ENCODE results near the gene PTHLH. TPM values are rescaled to one million over a fixed set of nuclear protein-coding genes. Genes with fewer than 3 reads are reported as not detected.

Gene PTHLH
- total RNA-seq, 2 experiments from 2014 or later = not detected

GRCh38 chr12:27995406-27995805, 22.9 kb upstream of the PTHLH start:
- ChIA-PET POLR2A (no interaction called here), CTCF (no interaction called here)
- Mint-ChIP-seq H3K27ac (no peak overlapping the region), H3K9me3 (ENCODE audit: insufficient read depth) (no peaks in the 10 kb centered on the region), H3K36me3 (ENCODE audit: low read depth) (no peaks in the 10 kb centered on the region), H3K4me3 (no peak overlapping the region), H3K27me3 (ENCODE audit: low read depth) (no peaks in the 10 kb centered on the region), H3K4me1 (ENCODE audit: low read depth) (no peaks in the 10 kb centered on the region)
- ATAC-seq (no peak), DNase-seq (no peak)

- POLR2A ChIA-PET = no interaction called here
- no peaks in the 10 kb centered on the region for H3K36me3 Mint-ChIP-seq (ENCODE audit: low read depth)
- H3K27me3 Mint-ChIP-seq (ENCODE audit: low read depth) = peaks cover 4% of the 10 kb centered on the region
- DNase-seq (no peak), ATAC-seq (no peak)
- H3K27ac Mint-ChIP-seq = no peak overlapping the region
- no peaks in the 10 kb centered on the region for H3K4me1 Mint-ChIP-seq (ENCODE audit: low read depth)
- CTCF ChIA-PET = no interaction called here
- H3K4me3 Mint-ChIP-seq = no peak overlapping the region
- H3K9me3 Mint-ChIP-seq (ENCODE audit: insufficient read depth) = no peaks in the 10 kb centered on the region
These were observed 16.2 kb upstream of the PTHLH start for GRCh38 chr12:27988594-27989233.

- no peaks in the 10 kb centered on the region for H3K36me3 Mint-ChIP-seq (ENCODE audit: low read depth)
- POLR2A ChIA-PET = interaction anchor here (0.6 kb wide), 1 partner anchor 590 kb away, joined by 3 read pairs; no protein-coding TSS in a partner anchor
- H3K27me3 Mint-ChIP-seq (ENCODE audit: low read depth) = peaks cover 7% of the 10 kb centered on the region
- ATAC-seq (no peak), DNase-seq (no peak)
- H3K4me1 Mint-ChIP-seq (ENCODE audit: low read depth) = no peaks in the 10 kb centered on the region
- H3K9me3 Mint-ChIP-seq (ENCODE audit: insufficient read depth) = no peaks in the 10 kb centered on the region
- H3K27ac Mint-ChIP-seq = no peak overlapping the region
- H3K4me3 Mint-ChIP-seq = no peak overlapping the region
- CTCF ChIA-PET = no interaction called here
These were observed 14.8 kb upstream of the PTHLH start for GRCh38 chr12:27987331-27987730.

- H3K36me3 Mint-ChIP-seq (ENCODE audit: low read depth) = no peaks in the 10 kb centered on the region
- peaks cover 16% of the 10 kb centered on the region for H3K27me3 Mint-ChIP-seq (ENCODE audit: low read depth)
- no peak overlapping the region for H3K4me3 Mint-ChIP-seq
- ATAC-seq = no peak
- POLR2A ChIA-PET = no interaction called here
- CTCF ChIA-PET = no interaction called here
- H3K4me1 Mint-ChIP-seq (ENCODE audit: low read depth) = no peaks in the 10 kb centered on the region
- no peak for DNase-seq
- no peak overlapping the region for H3K27ac Mint-ChIP-seq
- H3K9me3 Mint-ChIP-seq (ENCODE audit: insufficient read depth) = no peaks in the 10 kb centered on the region
These were observed 11.7 kb upstream of the PTHLH start for GRCh38 chr12:27984275-27984674.

- Mint-ChIP-seq H3K4me3 (no peak overlapping the region), H3K9me3 (ENCODE audit: insufficient read depth) (no peaks in the 10 kb centered on the region), H3K36me3 (ENCODE audit: low read depth) (no peaks in the 10 kb centered on the region), H3K4me1 (ENCODE audit: low read depth) (no peaks in the 10 kb centered on the region), H3K27me3 (ENCODE audit: low read depth) (peaks cover 26% of the 10 kb centered on the region), H3K27ac (no peak overlapping the region)
- ChIA-PET CTCF (no interaction called here), POLR2A (no interaction called here)
- no peak for ATAC-seq
- no peak for DNase-seq
These were observed 10.4 kb upstream of the PTHLH start for GRCh38 chr12:27982951-27983350.

GRCh38 chr12:27982385-27982784, 9.9 kb upstream of the PTHLH start:
- DNase-seq (no peak), ATAC-seq (no peak)
- Mint-ChIP-seq H3K9me3 (ENCODE audit: insufficient read depth) (no peaks in the 10 kb centered on the region), H3K4me3 (no peak overlapping the region), H3K27ac (no peak overlapping the region), H3K4me1 (ENCODE audit: low read depth) (no peaks in the 10 kb centered on the region), H3K27me3 (ENCODE audit: low read depth) (peaks cover 30% of the 10 kb centered on the region), H3K36me3 (ENCODE audit: low read depth) (no peaks in the 10 kb centered on the region)
- ChIA-PET CTCF (no interaction called here), POLR2A (no interaction called here)

GRCh38 chr12:27981874-27982273, 9.3 kb upstream of the PTHLH start:
- ChIA-PET CTCF (no interaction called here), POLR2A (no interaction called here)
- Mint-ChIP-seq H3K4me3 (no peak overlapping the region), H3K36me3 (ENCODE audit: low read depth) (no peaks in the 10 kb centered on the region), H3K4me1 (ENCODE audit: low read depth) (no peaks in the 10 kb centered on the region), H3K27me3 (ENCODE audit: low read depth) (peaks cover 32% of the 10 kb centered on the region), H3K27ac (no peak overlapping the region), H3K9me3 (ENCODE audit: insufficient read depth) (no peaks in the 10 kb centered on the region)
- DNase-seq = no peak
- ATAC-seq = no peak

- Mint-ChIP-seq H3K27ac (no peak overlapping the region), H3K9me3 (ENCODE audit: insufficient read depth) (no peaks in the 10 kb centered on the region), H3K4me1 (ENCODE audit: low read depth) (peaks cover 3% of the 10 kb centered on the region), H3K27me3 (ENCODE audit: low read depth) (peaks cover 56% of the 10 kb centered on the region), H3K36me3 (ENCODE audit: low read depth) (no peaks in the 10 kb centered on the region), H3K4me3 (no peak overlapping the region)
- ATAC-seq (no peak), DNase-seq (no peak)
- ChIA-PET CTCF (no interaction called here), POLR2A (no interaction called here)
These were observed 6.6 kb upstream of the PTHLH start for GRCh38 chr12:27979145-27979544.

- Mint-ChIP-seq H3K27me3 (ENCODE audit: low read depth) (peaks cover 79% of the 10 kb centered on the region), H3K9me3 (ENCODE audit: insufficient read depth) (no peaks in the 10 kb centered on the region), H3K36me3 (ENCODE audit: low read depth) (no peaks in the 10 kb centered on the region), H3K4me1 (ENCODE audit: low read depth) (peaks cover 9% of the 10 kb centered on the region), H3K4me3 (no peak overlapping the region), H3K27ac (no peak overlapping the region)
- ATAC-seq (no peak), DNase-seq (no peak)
- ChIA-PET CTCF (no interaction called here), POLR2A (no interaction called here)
These were observed 2.9 kb upstream of the PTHLH start for GRCh38 chr12:27975222-27976136.

- no peaks in the 10 kb centered on the region for H3K9me3 Mint-ChIP-seq (ENCODE audit: insufficient read depth)
- ATAC-seq = no peak
- no peak overlapping the region for H3K4me3 Mint-ChIP-seq
- CTCF ChIA-PET = no interaction called here
- DNase-seq = no peak
- no peaks in the 10 kb centered on the region for H3K36me3 Mint-ChIP-seq (ENCODE audit: low read depth)
- POLR2A ChIA-PET = no interaction called here
- no peak overlapping the region for H3K27ac Mint-ChIP-seq
- peaks cover 80% of the 10 kb centered on the region for H3K27me3 Mint-ChIP-seq (ENCODE audit: low read depth)
- H3K4me1 Mint-ChIP-seq (ENCODE audit: low read depth) = peaks cover 12% of the 10 kb centered on the region
These were observed 2.2 kb upstream of the PTHLH start for GRCh38 chr12:27974735-27975221.

GRCh38 chr12:27973487-27973890, 956 bp upstream of the PTHLH start:
- Mint-ChIP-seq H3K27me3 (ENCODE audit: low read depth) (peaks cover 78% of the 10 kb centered on the region), H3K27ac (no peak overlapping the region), H3K9me3 (ENCODE audit: insufficient read depth) (no peaks in the 10 kb centered on the region), H3K4me3 (no peak overlapping the region), H3K4me1 (ENCODE audit: low read depth) (peaks cover 20% of the 10 kb centered on the region), H3K36me3 (ENCODE audit: low read depth) (no peaks in the 10 kb centered on the region)
- no peak for ATAC-seq
- CTCF ChIA-PET = no interaction called here
- POLR2A ChIA-PET = no interaction called here
- no peak for DNase-seq

GRCh38 chr12:27971606-27972005, 927 bp downstream of the PTHLH start:
- Mint-ChIP-seq H3K27me3 (ENCODE audit: low read depth) (peaks cover 84% of the 10 kb centered on the region), H3K27ac (no peak overlapping the region), H3K9me3 (ENCODE audit: insufficient read depth) (no peaks in the 10 kb centered on the region), H3K4me1 (ENCODE audit: low read depth) (peaks cover 20% of the 10 kb centered on the region), H3K4me3 (no peak overlapping the region), H3K36me3 (ENCODE audit: low read depth) (no peaks in the 10 kb centered on the region)
- CTCF ChIA-PET = no interaction called here
- POLR2A ChIA-PET = no interaction called here
- ATAC-seq = no peak
- DNase-seq = no peak

All from activated CD8-positive, alpha-beta T cell treated with anti-CD3 and anti-CD28 coated beads, Interleukin-2, amount 10 ng/mL, durations not matched to agents 7 days and 5 days (primary cell).